Measurements from ENCODE around the gene IMPDH2. TPM values are rescaled to one million over a fixed set of nuclear protein-coding genes. Genes with fewer than 3 reads are reported as not detected.

Gene IMPDH2
- total and polyA plus RNA-seq, 10 of the 15 experiments (the other 5 are each of a cell fraction or from before 2014, with no cell fraction given), result 190 to 424 (median 345) TPM

DNA sequence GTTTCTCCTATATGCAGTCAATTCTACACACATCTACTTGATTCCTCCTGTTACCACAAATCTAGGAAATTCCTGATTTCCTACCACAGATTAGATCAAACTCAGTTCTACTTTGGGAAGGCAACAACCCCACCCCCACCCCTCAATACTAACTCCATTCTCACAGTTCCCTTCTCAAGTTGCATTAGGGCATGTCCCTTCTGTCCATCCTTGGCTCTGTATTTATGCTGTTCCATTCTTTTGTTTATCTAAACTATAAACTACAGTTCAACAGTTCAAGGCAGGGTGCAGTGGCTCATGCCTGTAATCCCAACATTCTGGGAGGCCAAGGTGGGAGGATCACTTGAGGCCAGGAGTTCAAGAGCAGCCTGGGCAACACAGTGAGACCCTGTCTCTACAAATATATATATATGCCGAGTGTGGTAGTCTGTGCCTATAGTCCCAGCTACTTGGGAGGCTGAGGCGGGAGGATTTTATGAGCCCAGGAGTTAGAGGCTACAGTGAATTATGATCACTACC lies 25.2 kb upstream of the IMPDH2 start (continued):
- TF ChIP-seq POU2F2 (IDR thresholded peaks at IDR 0.05; ENCODE audit: borderline replicate concordance, low read depth, low read length) (no peak), SPI1 (IDR thresholded peaks at IDR 0.05; ENCODE audit: borderline replicate concordance, insufficient read depth, low read depth, low read length) (no peak), RELB (IDR thresholded peaks at IDR 0.05; ENCODE audit: low read depth) (no peak), BCLAF1 (IDR thresholded peaks at IDR 0.05) (no peak), FOS (IDR thresholded peaks at IDR 0.05; ENCODE audit: borderline replicate concordance, extremely low read depth, insufficient read length) (no peak), HCFC1 (IDR thresholded peaks at IDR 0.05; ENCODE audit: low read length) (no peak), NFYA (IDR thresholded peaks at IDR 0.05; ENCODE audit: borderline replicate concordance, low read depth, low read length) (no peak), BHLHE40 (IDR thresholded peaks at IDR 0.05; ENCODE audit: borderline replicate concordance in 1 of 2, low read depth in 2 of 2, low read length in 1 of 2) (no peak), RUNX3 (IDR thresholded peaks at IDR 0.05; ENCODE audit: low read length) (no peak), TCF7 (IDR thresholded peaks at IDR 0.05; ENCODE audit: borderline replicate concordance) (no peak), BRCA1 (IDR thresholded peaks at IDR 0.05; ENCODE audit: low read depth, low read length) (no peak), KDM1A (IDR thresholded peaks at IDR 0.05; ENCODE audit: borderline replicate concordance) (no peak)
- TF ChIP-seq, protein P1, sequence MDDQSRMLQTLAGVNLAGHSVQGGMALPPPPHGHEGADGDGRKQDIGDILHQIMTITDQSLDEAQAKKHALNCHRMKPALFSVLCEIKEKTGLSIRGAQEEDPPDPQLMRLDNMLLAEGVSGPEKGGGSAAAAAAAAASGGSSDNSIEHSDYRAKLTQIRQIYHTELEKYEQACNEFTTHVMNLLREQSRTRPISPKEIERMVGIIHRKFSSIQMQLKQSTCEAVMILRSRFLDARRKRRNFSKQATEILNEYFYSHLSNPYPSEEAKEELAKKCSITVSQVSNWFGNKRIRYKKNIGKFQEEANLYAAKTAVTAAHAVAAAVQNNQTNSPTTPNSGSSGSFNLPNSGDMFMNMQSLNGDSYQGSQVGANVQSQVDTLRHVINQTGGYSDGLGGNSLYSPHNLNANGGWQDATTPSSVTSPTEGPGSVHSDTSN (IDR thresholded peaks at IDR 0.05; ENCODE audit: insufficient replicate concordance, low read depth, low read length), result no peak

Measured in GM12878 (cell line).